DMS79 treated with DMSO at 0.1 percent for 48 hours (cell line): ENCODE data around the gene PSME1.
A peak's percentile ranks its signal among the peaks of the same experiment; 100 is the strongest.
"Not testable (repeated sequence)": the region's sequence is repeated elsewhere in the genome, so short reads cannot be mapped to it uniquely, and the experiment has no call there.

Source experiments
- DNase-seq: peaks from one replicate; lab custom pipeline; 2025; lab: John Stamatoyannopoulos, UW

The PSME1 gene

GRCh38 chr14:24105609-24106239 is 30.3 kb upstream of the PSME1 start:
- not testable (repeated sequence) for DNase-seq

GRCh38 chr14:24106672-24107271 is 29.2 kb upstream of the PSME1 start:
- no peak for DNase-seq

GRCh38 chr14:24108336-24108874 is 27.6 kb upstream of the PSME1 start:
- DNase-seq = no peak

GRCh38 chr14:24110060-24110459 is 25.9 kb upstream of the PSME1 start:
- DNase-seq = no peak

- DNase-seq = no peak
These were observed 25.5 kb upstream of the PSME1 start for GRCh38 chr14:24110523-24110922.

- peak; percentile 48 for DNase-seq
These were observed 22.6 kb upstream of the PSME1 start for GRCh38 chr14:24113379-24113800.

- peak; percentile 96 for DNase-seq
These were observed 22.0 kb upstream of the PSME1 start for GRCh38 chr14:24113801-24114531.

GRCh38 chr14:24114532-24115421 is 21.2 kb upstream of the PSME1 start, which contains the start of the genes DCAF11 and NRL:
TSS of gene DCAF11 (plus strand) at chr14:24114777. CDS start at chr14:24115595, 818 bp downstream.
TSS of gene NRL (minus strand) at chr14:24114949. CDS start at chr14:24082848, 32,101 bp downstream.
- DNase-seq = peak; percentile 100

GRCh38 chr14:24115422-24116127 is 20.4 kb upstream of the PSME1 start:
- no peak for DNase-seq

- no peak for DNase-seq
These were observed 19.7 kb upstream of the PSME1 start for GRCh38 chr14:24116128-24116814.

GRCh38 chr14:24117179-24117578 is 18.8 kb upstream of the PSME1 start:
- DNase-seq = no peak

- DNase-seq = no peak
These were observed 16.3 kb upstream of the PSME1 start for GRCh38 chr14:24119691-24120090.

- no peak for DNase-seq
These were observed 14.8 kb upstream of the PSME1 start for GRCh38 chr14:24121210-24121609.

- DNase-seq = no peak
These were observed 13.6 kb upstream of the PSME1 start for GRCh38 chr14:24122416-24122815.

GRCh38 chr14:24122898-24123297 is 13.1 kb upstream of the PSME1 start:
- DNase-seq = no peak

GRCh38 chr14:24123424-24124417 is 12.3 kb upstream of the PSME1 start:
- no peak for DNase-seq

GRCh38 chr14:24126939-24127338 is 9.1 kb upstream of the PSME1 start:
- no peak for DNase-seq

- no peak for DNase-seq
These were observed 8.3 kb upstream of the PSME1 start for GRCh38 chr14:24127673-24128072.

- no peak for DNase-seq
These were observed 6.5 kb upstream of the PSME1 start for GRCh38 chr14:24129410-24129998.
